ENCODE results near the gene DLGAP1.
A peak's percentile ranks its signal among the peaks of the same experiment; 100 is the strongest.

DLGAP1 gene

GRCh38 chr18:3982541-3982940, 472.6 kb downstream of the DLGAP1 start:
- DNase-seq: no peak

GRCh38 chr18:3979024-3979423, 476.1 kb downstream of the DLGAP1 start:
- DNase-seq: no peak

- DNase-seq: no peak
Measured at GRCh38 chr18:3973191-3973850, 481.8 kb downstream of the DLGAP1 start.

DNA sequence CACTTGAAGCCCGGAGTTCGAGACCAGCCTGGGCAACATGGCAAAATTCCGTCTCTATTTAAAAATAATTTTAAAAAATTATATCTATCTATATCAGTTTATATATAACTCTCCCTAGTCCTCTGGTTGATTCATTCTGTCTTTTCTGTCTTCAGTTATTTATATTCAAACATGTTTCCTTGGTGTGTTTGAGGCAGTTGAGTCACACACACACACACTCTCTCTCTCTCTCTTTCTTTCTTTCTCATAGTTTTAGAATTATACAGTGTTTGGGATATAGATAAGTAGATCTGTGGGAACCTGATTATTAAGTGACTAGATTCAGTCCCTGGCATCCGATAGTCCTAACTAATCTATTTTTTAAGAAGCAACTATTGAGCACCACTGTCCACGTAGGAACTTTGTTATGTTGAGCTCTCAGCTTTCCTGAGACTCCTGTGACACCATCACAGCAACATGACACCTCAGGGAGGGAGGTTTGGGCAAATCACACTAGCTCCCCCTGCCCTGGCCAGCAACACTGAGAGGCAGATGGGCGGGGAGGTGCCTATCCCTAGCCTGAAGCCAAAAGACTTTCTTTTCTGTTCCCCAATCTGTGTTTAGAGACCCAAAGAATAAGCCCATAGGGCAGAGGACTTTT, 482.7 kb downstream of the DLGAP1 start:
- DNase-seq: peak; percentile 56

DNA sequence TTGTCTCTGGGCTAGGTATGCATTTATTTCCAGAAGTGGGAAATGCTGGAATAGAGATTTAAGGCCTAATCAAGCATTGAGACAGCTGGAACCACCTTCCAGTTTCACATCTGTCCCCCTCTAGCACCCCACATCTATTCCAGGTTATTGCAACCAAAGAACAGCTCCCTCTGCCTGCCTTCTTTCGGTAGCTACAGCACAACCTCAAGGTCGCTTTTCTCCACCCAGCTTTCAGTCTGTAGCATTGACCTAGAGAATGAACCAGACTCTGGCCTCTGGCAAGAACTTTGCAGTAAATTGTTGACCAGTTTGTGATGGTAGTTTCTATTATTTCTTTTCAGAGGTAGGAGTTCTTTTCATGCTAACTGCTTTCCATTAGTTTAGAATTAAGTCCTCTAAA, 484.2 kb downstream of the DLGAP1 start:
- DNase-seq: peak; percentile 37

- DNase-seq: peak; percentile 7
Measured at GRCh38 chr18:3967359-3968180, 487.5 kb downstream of the DLGAP1 start.

GRCh38 chr18:3966642-3967358, 488.3 kb downstream of the DLGAP1 start:
- peak; percentile 57 for DNase-seq

DNA sequence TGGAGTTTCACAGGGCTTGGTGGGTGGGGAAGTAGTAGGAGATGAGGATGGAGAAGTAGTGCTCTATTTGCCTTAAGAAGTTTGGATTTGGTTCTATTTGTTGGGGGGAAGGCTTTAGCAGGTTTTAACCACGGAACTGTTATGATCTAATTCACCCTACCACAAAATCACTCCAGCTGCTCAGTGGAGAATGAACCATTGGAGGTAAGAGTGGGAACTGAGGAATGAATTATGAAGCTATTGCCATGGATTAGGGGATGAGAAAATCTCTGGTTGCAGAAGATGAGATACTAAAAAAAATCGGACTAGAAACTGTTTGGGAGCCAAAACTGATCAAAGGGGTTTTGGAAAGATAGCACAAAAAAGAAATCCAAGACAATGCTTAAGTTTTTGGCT, 488.9 kb downstream of the DLGAP1 start:
- no peak for DNase-seq

GRCh38 chr18:3960977-3961376, 494.1 kb downstream of the DLGAP1 start:
- no peak for DNase-seq

DNA sequence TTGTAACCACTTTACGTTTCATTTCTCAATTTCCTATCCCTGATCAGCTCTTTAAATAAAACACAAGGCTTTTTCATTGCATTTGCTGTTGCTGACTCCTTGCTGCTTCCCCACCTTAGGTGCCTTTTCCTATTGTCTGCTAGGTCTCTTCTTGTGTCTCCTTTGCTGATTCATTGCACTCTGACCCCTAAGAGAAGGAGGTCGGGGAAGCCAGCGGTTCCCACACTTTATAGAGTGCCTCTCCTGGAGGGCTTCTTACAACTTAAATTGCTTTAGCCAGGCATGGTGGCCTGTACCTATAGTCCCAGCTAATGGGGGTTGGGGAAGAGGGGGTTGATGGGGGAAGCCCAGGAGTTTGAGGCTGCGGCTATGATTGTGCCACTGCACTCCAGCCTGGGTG, 495.0 kb downstream of the DLGAP1 start:
- no peak for DNase-seq

DNA sequence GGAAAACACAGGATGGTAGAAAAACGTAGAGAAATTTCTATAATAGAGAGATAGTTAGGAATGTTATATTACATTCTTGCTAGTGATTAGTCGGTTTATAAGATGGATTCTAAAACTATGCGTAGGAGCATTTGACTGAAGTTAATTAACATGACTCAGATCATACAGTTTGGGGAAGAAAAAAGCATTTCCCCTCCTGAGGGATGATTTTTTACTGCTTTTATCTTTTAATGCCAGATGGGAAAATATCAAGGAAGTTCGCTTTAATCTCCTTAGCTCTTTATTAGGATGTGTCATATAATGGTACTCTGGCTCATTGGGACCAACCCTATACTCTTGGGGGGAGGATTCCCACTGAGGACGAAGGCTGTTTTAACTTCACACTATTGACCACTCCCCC, 503.1 kb downstream of the DLGAP1 start:
- DNase-seq: no peak

DNA sequence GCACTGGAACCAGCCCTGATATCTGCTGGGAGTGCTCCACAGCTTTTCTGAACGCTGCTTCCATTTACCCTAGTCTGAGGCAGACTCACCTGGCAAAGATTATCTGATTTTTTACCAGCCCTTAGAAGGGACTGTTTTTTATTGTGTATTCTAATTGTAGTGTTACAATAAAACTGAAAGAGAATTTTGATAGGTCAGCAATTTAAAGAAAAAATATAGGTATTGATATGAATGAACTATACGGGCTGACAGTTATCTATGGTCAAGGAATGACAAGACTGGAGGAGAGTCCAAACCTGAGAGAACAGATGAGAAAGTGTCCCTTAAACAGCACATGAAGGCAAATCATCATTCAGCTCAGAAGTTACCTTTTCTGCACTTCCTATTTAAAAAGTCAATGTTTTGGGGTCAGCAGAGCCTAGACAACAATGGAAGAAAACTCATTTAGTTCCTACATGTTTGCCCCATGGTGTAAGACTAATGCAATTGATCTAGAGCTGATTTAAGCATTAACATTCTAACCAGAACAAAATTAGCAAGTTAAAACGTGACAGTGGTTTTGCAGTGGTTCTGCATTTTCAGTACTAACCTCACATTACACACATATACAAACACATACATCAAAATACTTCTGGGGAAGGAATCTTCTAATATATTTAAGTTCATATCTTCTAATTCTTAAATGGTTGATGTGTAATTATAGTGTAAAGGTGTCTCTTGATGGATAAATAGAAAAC, 504.3 kb downstream of the DLGAP1 start:
- DNase-seq: no peak

- no peak for DNase-seq
Measured at GRCh38 chr18:3948958-3949357, 506.1 kb downstream of the DLGAP1 start.

- DNase-seq: no peak
Measured at GRCh38 chr18:3947383-3947782, 507.7 kb downstream of the DLGAP1 start.

DNA sequence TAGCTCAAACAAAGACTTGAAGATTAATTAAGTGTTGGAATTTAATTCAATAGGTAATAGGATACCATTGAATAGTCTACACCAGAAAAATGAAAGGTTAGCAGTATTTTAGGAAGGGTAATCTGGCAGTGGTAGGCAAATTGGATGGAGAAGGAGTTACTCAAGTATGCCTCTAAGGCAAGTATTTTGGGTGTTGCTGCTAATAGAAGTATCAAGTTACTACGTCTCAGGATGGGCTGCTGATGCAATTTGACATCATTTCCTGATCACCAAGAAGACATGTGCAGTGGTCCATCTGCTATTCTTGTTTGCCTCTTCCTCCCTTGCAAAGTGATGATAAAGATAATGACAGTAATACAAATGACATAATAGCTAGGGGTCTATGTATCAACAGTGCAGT, 519.8 kb downstream of the DLGAP1 start:
- DNase-seq: no peak

- peak; percentile 18 for DNase-seq
Measured at GRCh38 chr18:3932276-3932675, 522.8 kb downstream of the DLGAP1 start.

DNA sequence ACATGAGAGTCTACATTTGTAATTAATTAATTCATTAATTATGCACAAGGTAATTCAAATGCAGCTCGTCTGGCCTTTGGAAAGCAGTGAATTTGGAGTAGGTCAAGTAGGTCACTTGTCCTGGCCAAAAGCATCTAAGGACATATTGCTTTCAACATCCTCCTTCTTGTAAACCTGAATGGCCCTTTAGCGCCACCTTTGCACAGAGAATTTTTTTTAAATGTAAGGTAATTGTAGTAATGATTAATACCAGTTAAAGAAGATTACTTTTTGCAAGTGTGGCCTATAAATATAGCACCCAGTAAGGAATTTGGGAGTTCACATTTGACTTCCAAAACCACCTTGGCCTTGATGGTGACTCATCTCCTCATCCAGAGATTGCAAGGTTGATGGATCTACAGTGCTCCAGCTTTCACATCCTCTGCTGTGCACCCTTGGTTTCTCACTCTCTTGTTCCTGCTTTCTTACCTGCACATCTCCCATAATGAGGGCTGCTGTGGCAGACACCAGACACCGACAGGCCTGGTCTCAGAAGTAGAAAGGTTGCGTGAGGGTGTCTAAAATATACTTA, 523.5 kb downstream of the DLGAP1 start:
- DNase-seq: no peak

- no peak for DNase-seq
Measured at GRCh38 chr18:3931013-3931315, 524.1 kb downstream of the DLGAP1 start.

DNA sequence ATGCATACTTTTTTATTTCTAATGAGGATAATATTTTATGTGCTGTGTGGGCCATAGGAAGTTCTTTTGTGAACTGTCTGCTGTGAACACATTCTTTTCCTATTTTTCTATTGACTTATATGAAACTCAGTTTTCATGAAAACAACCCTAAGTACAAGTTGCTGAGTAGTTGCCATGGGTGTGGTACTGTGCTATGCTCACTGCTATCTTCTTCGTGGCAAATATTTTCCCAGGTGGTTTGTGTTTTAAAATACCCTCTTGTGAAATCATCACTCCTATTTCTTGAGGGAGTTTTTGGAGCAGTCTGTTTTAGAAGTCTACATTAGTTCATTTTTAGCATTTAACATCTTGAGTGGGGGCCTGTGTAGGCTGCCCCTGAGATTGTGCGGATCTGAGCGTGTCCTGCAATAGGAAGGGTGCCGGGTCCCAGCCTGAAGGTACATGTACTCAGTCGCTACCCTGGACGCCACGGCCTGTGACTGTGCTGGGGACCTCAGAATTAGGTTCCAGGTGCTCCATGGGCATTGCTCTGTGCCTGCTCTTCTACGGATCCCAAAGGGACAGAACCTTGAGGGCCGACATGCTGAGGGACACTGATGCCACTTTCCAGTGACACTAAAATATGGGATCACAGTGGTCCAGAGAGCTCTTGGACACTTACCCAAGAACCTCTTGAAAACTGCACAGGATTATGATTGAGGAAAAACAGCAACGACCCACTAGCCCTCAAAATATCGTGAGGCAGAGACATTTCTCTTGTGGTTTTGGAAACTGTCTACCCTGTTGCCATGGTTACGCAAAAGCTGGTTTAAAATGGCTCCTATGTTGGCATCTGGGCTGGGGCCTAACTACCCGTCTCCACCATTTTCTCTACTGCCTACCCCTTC, 524.7 kb downstream of the DLGAP1 start:
- no peak for DNase-seq

DNA sequence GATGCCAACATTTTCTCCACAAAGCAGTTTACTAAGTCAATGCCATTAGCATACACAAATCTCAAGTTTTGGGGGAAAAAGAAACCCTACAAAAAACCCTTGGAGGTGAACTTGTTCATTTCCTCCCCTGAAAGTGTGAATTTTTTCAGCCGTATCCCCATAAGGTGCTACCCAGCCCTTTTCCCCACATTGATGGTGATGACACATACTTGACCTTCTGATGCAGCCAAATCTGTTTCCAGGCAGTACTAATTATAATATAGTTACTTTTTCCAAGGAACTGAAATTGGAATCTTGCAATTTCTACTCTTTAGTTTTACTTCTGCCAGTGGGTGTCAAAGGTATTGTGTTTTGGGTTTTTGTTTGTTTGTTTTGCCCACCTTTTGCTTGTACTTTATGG, 530.7 kb downstream of the DLGAP1 start:
- no peak for DNase-seq

GRCh38 chr18:3923750-3924149, 531.4 kb downstream of the DLGAP1 start:
- no peak for DNase-seq

Measured in NCI-H82 (cell line).